Measurements from ENCODE around the gene CCDC159.

The CCDC159 gene

GRCh38 chr19:11387162-11388034 is 41.1 kb downstream of the CCDC159 start:
- no peak overlapping the region for H3K4me3 ChIP-seq (ENCODE audit: low read length)
- no peaks in the 10 kb centered on the region for H3K4me1 ChIP-seq (ENCODE audit: control insufficient read depth, low read depth, low read length)
- H3K27me3 ChIP-seq (ENCODE audit: control insufficient read depth, insufficient read depth, low read length) = peaks cover 15% of the 10 kb centered on the region
- no peak overlapping the region for H3K27ac ChIP-seq (ENCODE audit: low read length)
- H3K9ac ChIP-seq (ENCODE audit: low read length) = no peak overlapping the region
- H3K9me3 ChIP-seq (ENCODE audit: control insufficient read depth, low read depth, low read length) = no peaks in the 10 kb centered on the region
- no peaks in the 10 kb centered on the region for H3K36me3 ChIP-seq (ENCODE audit: control insufficient read depth, low read depth, low read length)

GRCh38 chr19:11390359-11390758 is 44.0 kb downstream of the CCDC159 start:
- Histone ChIP-seq H3K36me3 (ENCODE audit: control insufficient read depth, low read depth, low read length) (no peaks in the 10 kb centered on the region), H3K4me1 (ENCODE audit: control insufficient read depth, low read depth, low read length) (no peaks in the 10 kb centered on the region), H3K4me3 (ENCODE audit: low read length) (no peak overlapping the region), H3K27ac (ENCODE audit: low read length) (no peak overlapping the region), H3K9ac (ENCODE audit: low read length) (no peak overlapping the region), H3K27me3 (ENCODE audit: control insufficient read depth, insufficient read depth, low read length) (no peaks in the 10 kb centered on the region), H3K9me3 (ENCODE audit: control insufficient read depth, low read depth, low read length) (no peaks in the 10 kb centered on the region)

GRCh38 chr19:11390933-11391680 is 44.8 kb downstream of the CCDC159 start:
- no peak overlapping the region for H3K27ac ChIP-seq (ENCODE audit: low read length)
- no peak overlapping the region for H3K9ac ChIP-seq (ENCODE audit: low read length)
- no peaks in the 10 kb centered on the region for H3K9me3 ChIP-seq (ENCODE audit: control insufficient read depth, low read depth, low read length)

GRCh38 chr19:11397089-11397610 is 50.8 kb downstream of the CCDC159 start:
- Histone ChIP-seq H3K4me1 (ENCODE audit: control insufficient read depth, low read depth, low read length) (no peaks in the 10 kb centered on the region), H3K9ac (ENCODE audit: low read length) (no peak overlapping the region), H3K27me3 (ENCODE audit: control insufficient read depth, insufficient read depth, low read length) (no peaks in the 10 kb centered on the region), H3K36me3 (ENCODE audit: control insufficient read depth, low read depth, low read length) (peaks cover 11% of the 10 kb centered on the region), H3K27ac (ENCODE audit: low read length) (no peak overlapping the region), H3K9me3 (ENCODE audit: control insufficient read depth, low read depth, low read length) (no peaks in the 10 kb centered on the region), H3K4me3 (ENCODE audit: low read length) (no peak overlapping the region)

More at GRCh38 chr19:11390933-11391680, 44.8 kb downstream of the CCDC159 start:
- H3K4me1 ChIP-seq (ENCODE audit: control insufficient read depth, low read depth, low read length) = no peaks in the 10 kb centered on the region
- no peaks in the 10 kb centered on the region for H3K27me3 ChIP-seq (ENCODE audit: control insufficient read depth, insufficient read depth, low read length)
- no peaks in the 10 kb centered on the region for H3K36me3 ChIP-seq (ENCODE audit: control insufficient read depth, low read depth, low read length)
- H3K4me3 ChIP-seq (ENCODE audit: low read length) = no peak overlapping the region

GRCh38 chr19:11399667-11400066 is 53.3 kb downstream of the CCDC159 start:
- no peaks in the 10 kb centered on the region for H3K9me3 ChIP-seq (ENCODE audit: control insufficient read depth, low read depth, low read length)
- H3K27ac ChIP-seq (ENCODE audit: low read length) = no peak overlapping the region
- H3K4me3 ChIP-seq (ENCODE audit: low read length) = no peak overlapping the region
- H3K27me3 ChIP-seq (ENCODE audit: control insufficient read depth, insufficient read depth, low read length) = no peaks in the 10 kb centered on the region
- peaks cover 18% of the 10 kb centered on the region for H3K36me3 ChIP-seq (ENCODE audit: control insufficient read depth, low read depth, low read length)
- no peaks in the 10 kb centered on the region for H3K4me1 ChIP-seq (ENCODE audit: control insufficient read depth, low read depth, low read length)
- H3K9ac ChIP-seq (ENCODE audit: low read length) = no peak overlapping the region

GRCh38 chr19:11400798-11401197 is 54.5 kb downstream of the CCDC159 start:
- Histone ChIP-seq H3K36me3 (ENCODE audit: control insufficient read depth, low read depth, low read length) (peaks cover 18% of the 10 kb centered on the region), H3K9ac (ENCODE audit: low read length) (no peak overlapping the region), H3K9me3 (ENCODE audit: control insufficient read depth, low read depth, low read length) (no peaks in the 10 kb centered on the region)

GRCh38 chr19:11401808-11402543 is 55.7 kb downstream of the CCDC159 start:
- no peak overlapping the region for H3K4me3 ChIP-seq (ENCODE audit: low read length)
- no peaks in the 10 kb centered on the region for H3K9me3 ChIP-seq (ENCODE audit: control insufficient read depth, low read depth, low read length)
- peaks cover 18% of the 10 kb centered on the region for H3K36me3 ChIP-seq (ENCODE audit: control insufficient read depth, low read depth, low read length)
- H3K27ac ChIP-seq (ENCODE audit: low read length) = no peak overlapping the region
- H3K27me3 ChIP-seq (ENCODE audit: control insufficient read depth, insufficient read depth, low read length) = no peaks in the 10 kb centered on the region
- H3K9ac ChIP-seq (ENCODE audit: low read length) = no peak overlapping the region
- no peaks in the 10 kb centered on the region for H3K4me1 ChIP-seq (ENCODE audit: control insufficient read depth, low read depth, low read length)

More at GRCh38 chr19:11400798-11401197, 54.5 kb downstream of the CCDC159 start:
- H3K27ac ChIP-seq (ENCODE audit: low read length) = no peak overlapping the region
- no peak overlapping the region for H3K4me3 ChIP-seq (ENCODE audit: low read length)
- H3K4me1 ChIP-seq (ENCODE audit: control insufficient read depth, low read depth, low read length) = no peaks in the 10 kb centered on the region
- H3K27me3 ChIP-seq (ENCODE audit: control insufficient read depth, insufficient read depth, low read length) = no peaks in the 10 kb centered on the region
